Epithelial cell of prostate (primary cell): Measurements from ENCODE around the gene AVPR1A.
"Not testable (repeated sequence)": the region's sequence is repeated elsewhere in the genome, so short reads cannot be mapped to it uniquely, and the experiment has no call there.

Experiments
- DNase-seq: peaks from one replicate; pipeline ENCODE4 v3.0.0-alpha.2; 2011; ENCODE audit warnings: low read depth, low spot score
- H3K27ac ChIP-seq: fragments of 450-650 bp; 2 replicates; pipeline ENCODE4 v1.5.1; 2017; ENCODE audit warnings: mild to moderate bottlenecking

The AVPR1A gene

GRCh38 chr12:63150713-63151622, at the start of gene AVPR1A:
TSS of gene AVPR1A (minus strand) at chr12:63151201. CDS start at chr12:63150836, 365 bp downstream.
- no peak for DNase-seq
- no peak within 1 kb of the TSS for H3K27ac ChIP-seq

GRCh38 chr12:63196168-63196567, 45.2 kb upstream of the AVPR1A start:
- no peak overlapping the region for H3K27ac ChIP-seq

GRCh38 chr12:63179224-63179623, 28.2 kb upstream of the AVPR1A start:
- H3K27ac ChIP-seq = no peak overlapping the region
- DNase-seq = no peak

More at GRCh38 chr12:63196168-63196567, 45.2 kb upstream of the AVPR1A start:
- no peak for DNase-seq

GRCh38 chr12:63170321-63170720, 19.3 kb upstream of the AVPR1A start:
- no peak for DNase-seq
- no peak overlapping the region for H3K27ac ChIP-seq

- DNase-seq, H3K27ac ChIP-seq: not testable (repeated sequence)
Measured at GRCh38 chr12:63167741-63168140, 16.7 kb upstream of the AVPR1A start.

- H3K27ac ChIP-seq = no peak overlapping the region
- DNase-seq = no peak
Measured at GRCh38 chr12:63164911-63165310, 13.9 kb upstream of the AVPR1A start.

GRCh38 chr12:63163541-63163940, 12.5 kb upstream of the AVPR1A start:
- H3K27ac ChIP-seq = no peak overlapping the region
- DNase-seq = no peak

- no peak overlapping the region for H3K27ac ChIP-seq
- DNase-seq = no peak
Measured at GRCh38 chr12:63155375-63155774, 4.4 kb upstream of the AVPR1A start.

GRCh38 chr12:63154560-63154959, 3.6 kb upstream of the AVPR1A start:
- no peak overlapping the region for H3K27ac ChIP-seq
- DNase-seq = no peak

- DNase-seq = no peak
Measured at GRCh38 chr12:63152321-63152700, 1.3 kb upstream of the AVPR1A start.

GRCh38 chr12:63151623-63152320, 771 bp upstream of the AVPR1A start:
- DNase-seq = no peak
- no peak overlapping the region for H3K27ac ChIP-seq

More at GRCh38 chr12:63152321-63152700, 1.3 kb upstream of the AVPR1A start:
- no peak overlapping the region for H3K27ac ChIP-seq

GRCh38 chr12:63149909-63150712, 890 bp downstream of the AVPR1A start:
- DNase-seq = no peak

GRCh38 chr12:63144556-63144955, 6.4 kb downstream of the AVPR1A start:
- DNase-seq = no peak
- no peak overlapping the region for H3K27ac ChIP-seq

More at GRCh38 chr12:63149909-63150712, 890 bp downstream of the AVPR1A start:
- no peak overlapping the region for H3K27ac ChIP-seq

- no peak for DNase-seq
- no peak overlapping the region for H3K27ac ChIP-seq
Measured at GRCh38 chr12:63138488-63138887, 12.5 kb downstream of the AVPR1A start.

- no peak for DNase-seq
- no peak overlapping the region for H3K27ac ChIP-seq
Measured at GRCh38 chr12:63133981-63134380, 17.0 kb downstream of the AVPR1A start.

- DNase-seq = no peak
- H3K27ac ChIP-seq = no peak overlapping the region
Measured at GRCh38 chr12:63132201-63132600, 18.8 kb downstream of the AVPR1A start.

- no peak for DNase-seq
- H3K27ac ChIP-seq = no peak overlapping the region
Measured at GRCh38 chr12:63129927-63130326, 21.1 kb downstream of the AVPR1A start.

GRCh38 chr12:63124778-63125177, 26.2 kb downstream of the AVPR1A start:
- no peak for DNase-seq
- no peak overlapping the region for H3K27ac ChIP-seq

- H3K27ac ChIP-seq = no peak overlapping the region
- no peak for DNase-seq
Measured at GRCh38 chr12:63103494-63104131, 47.4 kb downstream of the AVPR1A start.

- no peak overlapping the region for H3K27ac ChIP-seq
- no peak for DNase-seq
Measured at GRCh38 chr12:63101920-63102319, 49.1 kb downstream of the AVPR1A start.
